Measurements from ENCODE around the gene SAC3D1.

Gene SAC3D1

GRCh38 chr11:65069217-65069616 is 28.2 kb downstream of the SAC3D1 start:
- Mint-ChIP-seq H3K27me3 (ENCODE audit: low read depth, poor library complexity) (no peaks in the 10 kb centered on the region), H3K9me3 (no peaks in the 10 kb centered on the region), H3K4me3 (no peak overlapping the region), H3K36me3 (ENCODE audit: low read depth) (no peaks in the 10 kb centered on the region), H3K27ac (no peak overlapping the region), H3K4me1 (peaks cover 18% of the 10 kb centered on the region)
- TF ChIP-seq, protein P1, sequence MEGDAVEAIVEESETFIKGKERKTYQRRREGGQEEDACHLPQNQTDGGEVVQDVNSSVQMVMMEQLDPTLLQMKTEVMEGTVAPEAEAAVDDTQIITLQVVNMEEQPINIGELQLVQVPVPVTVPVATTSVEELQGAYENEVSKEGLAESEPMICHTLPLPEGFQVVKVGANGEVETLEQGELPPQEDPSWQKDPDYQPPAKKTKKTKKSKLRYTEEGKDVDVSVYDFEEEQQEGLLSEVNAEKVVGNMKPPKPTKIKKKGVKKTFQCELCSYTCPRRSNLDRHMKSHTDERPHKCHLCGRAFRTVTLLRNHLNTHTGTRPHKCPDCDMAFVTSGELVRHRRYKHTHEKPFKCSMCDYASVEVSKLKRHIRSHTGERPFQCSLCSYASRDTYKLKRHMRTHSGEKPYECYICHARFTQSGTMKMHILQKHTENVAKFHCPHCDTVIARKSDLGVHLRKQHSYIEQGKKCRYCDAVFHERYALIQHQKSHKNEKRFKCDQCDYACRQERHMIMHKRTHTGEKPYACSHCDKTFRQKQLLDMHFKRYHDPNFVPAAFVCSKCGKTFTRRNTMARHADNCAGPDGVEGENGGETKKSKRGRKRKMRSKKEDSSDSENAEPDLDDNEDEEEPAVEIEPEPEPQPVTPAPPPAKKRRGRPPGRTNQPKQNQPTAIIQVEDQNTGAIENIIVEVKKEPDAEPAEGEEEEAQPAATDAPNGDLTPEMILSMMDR (IDR thresholded peaks at IDR 0.05) = no peak
- no peak for DNase-seq

DNA sequence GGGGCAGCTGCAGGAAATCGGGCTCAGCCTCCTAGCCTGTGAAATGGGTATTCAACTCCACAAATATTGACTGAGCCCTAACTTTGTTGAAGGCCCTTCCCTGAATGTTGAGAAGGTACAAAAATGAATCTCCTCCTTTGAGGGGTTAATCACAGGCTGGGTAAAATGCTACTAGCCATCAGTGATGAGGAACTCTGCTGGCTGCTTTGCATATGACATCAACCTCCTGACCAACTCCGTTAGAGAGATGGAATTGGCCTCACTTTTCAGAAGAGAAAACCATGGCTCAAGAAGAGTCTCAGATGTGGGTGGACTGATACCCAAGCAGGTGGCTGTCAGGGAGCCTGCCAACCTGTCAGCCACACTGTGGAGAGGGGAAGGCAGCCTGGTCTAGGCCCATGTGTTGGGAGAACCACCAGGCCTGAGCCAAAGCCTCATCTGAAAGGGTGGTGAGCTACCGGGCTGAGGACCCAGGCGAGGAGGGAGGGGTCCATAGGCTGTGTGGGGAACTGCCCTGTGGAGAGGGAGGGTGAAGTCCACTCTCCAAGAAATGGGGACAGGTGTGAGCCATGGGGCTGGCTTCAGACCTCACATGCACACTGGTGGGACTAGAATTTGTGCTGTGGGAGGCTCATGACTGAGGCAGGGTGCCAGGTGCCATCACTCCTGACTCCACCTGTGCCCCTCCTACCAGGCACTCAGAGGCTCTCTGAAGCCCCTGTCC is 31.1 kb downstream of the SAC3D1 start:
- TF ChIP-seq, protein P1 (IDR thresholded peaks at IDR 0.05) = no peak
- Mint-ChIP-seq H3K9me3 (no peaks in the 10 kb centered on the region), H3K4me1 (peaks cover 11% of the 10 kb centered on the region), H3K36me3 (ENCODE audit: low read depth) (peaks cover 17% of the 10 kb centered on the region), H3K27me3 (ENCODE audit: low read depth, poor library complexity) (no peaks in the 10 kb centered on the region), H3K4me3 (no peak overlapping the region), H3K27ac (no peak overlapping the region)
- DNase-seq = no peak

DNA sequence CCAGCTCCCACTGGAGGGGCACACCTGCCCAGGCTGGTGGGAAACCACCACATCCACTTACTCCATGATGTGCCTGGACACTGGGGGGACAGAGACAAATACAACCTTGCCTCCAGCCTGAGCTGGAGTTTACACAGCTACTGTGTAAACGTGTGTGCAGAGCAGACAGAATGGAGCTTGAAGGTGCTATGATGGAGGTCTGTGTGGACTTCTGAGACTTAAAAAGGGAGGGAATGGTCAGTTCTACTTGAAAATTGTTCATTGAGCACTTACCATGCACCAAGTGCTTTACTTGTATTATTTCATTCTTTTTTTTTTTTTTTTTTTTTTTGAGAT is 31.6 kb downstream of the SAC3D1 start:
- TF ChIP-seq, protein P1 (IDR thresholded peaks at IDR 0.05) = no peak
- Mint-ChIP-seq H3K27ac (no peak overlapping the region), H3K4me1 (peaks cover 7% of the 10 kb centered on the region), H3K9me3 (no peaks in the 10 kb centered on the region), H3K4me3 (no peak overlapping the region), H3K36me3 (ENCODE audit: low read depth) (peaks cover 21% of the 10 kb centered on the region), H3K27me3 (ENCODE audit: low read depth, poor library complexity) (no peaks in the 10 kb centered on the region)
- DNase-seq = no peak

- H3K27me3 Mint-ChIP-seq (ENCODE audit: low read depth, poor library complexity) = no peaks in the 10 kb centered on the region
- peaks cover 29% of the 10 kb centered on the region for H3K4me1 Mint-ChIP-seq
- TF ChIP-seq, protein P1 (IDR thresholded peaks at IDR 0.05) = no peak
- H3K4me3 Mint-ChIP-seq = no peak overlapping the region
- no peak for DNase-seq
- no peak overlapping the region for H3K27ac Mint-ChIP-seq
- peaks cover 47% of the 10 kb centered on the region for H3K36me3 Mint-ChIP-seq (ENCODE audit: low read depth)
- H3K9me3 Mint-ChIP-seq = no peaks in the 10 kb centered on the region
These were observed 36.4 kb downstream of the SAC3D1 start for GRCh38 chr11:65077451-65077850.

DNA sequence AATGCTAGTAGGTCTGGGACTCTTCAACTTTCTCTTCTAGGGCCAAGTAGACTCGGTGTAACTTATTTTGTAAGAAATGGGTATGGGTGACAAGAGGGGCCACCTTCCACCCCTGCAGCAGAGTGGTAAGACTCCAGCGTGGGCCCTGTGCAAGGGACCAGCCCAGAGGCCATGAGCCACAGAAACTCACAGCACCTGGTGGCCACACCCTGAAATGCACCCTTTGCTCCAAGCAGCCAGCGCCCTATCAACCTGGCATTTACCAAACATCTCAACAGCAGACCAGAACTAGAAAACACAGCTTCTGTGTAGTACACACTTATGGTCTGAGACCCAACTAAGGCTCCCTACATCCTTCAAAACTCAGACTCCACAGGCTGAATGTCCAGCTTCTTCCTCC is 37.1 kb downstream of the SAC3D1 start:
- Mint-ChIP-seq H3K27ac (peak overlapping the region; percentile 5), H3K27me3 (ENCODE audit: low read depth, poor library complexity) (no peaks in the 10 kb centered on the region), H3K36me3 (ENCODE audit: low read depth) (peaks cover 47% of the 10 kb centered on the region), H3K4me3 (no peak overlapping the region), H3K9me3 (no peaks in the 10 kb centered on the region), H3K4me1 (peaks cover 36% of the 10 kb centered on the region)
- TF ChIP-seq, protein P1 (IDR thresholded peaks at IDR 0.05) = peak; percentile 53
- DNase-seq = peak; percentile 66

GRCh38 chr11:65078786-65079342 is 37.9 kb downstream of the SAC3D1 start:
- Mint-ChIP-seq H3K36me3 (ENCODE audit: low read depth) (peaks cover 47% of the 10 kb centered on the region), H3K9me3 (no peaks in the 10 kb centered on the region), H3K4me1 (peaks cover 38% of the 10 kb centered on the region), H3K4me3 (no peak overlapping the region), H3K27me3 (ENCODE audit: low read depth, poor library complexity) (no peaks in the 10 kb centered on the region), H3K27ac (peak overlapping the region; percentile 45)
- TF ChIP-seq, protein P1 (IDR thresholded peaks at IDR 0.05) = no peak
- DNase-seq = no peak

Measured in nephron progenitor cell (in vitro differentiated cells).